Measurements from ENCODE around the gene HLA-DRB5. TPM values are rescaled to one million over a fixed set of nuclear protein-coding genes. Genes with fewer than 3 reads are reported as not detected.
A peak's percentile ranks its signal among the peaks of the same experiment; 100 is the strongest.

HLA-DRB5 gene
- total and polyA plus RNA-seq, 2 donors (not counting 3 experiments of a cell fraction or from before 2014, with no cell fraction given), result not detected

DNA sequence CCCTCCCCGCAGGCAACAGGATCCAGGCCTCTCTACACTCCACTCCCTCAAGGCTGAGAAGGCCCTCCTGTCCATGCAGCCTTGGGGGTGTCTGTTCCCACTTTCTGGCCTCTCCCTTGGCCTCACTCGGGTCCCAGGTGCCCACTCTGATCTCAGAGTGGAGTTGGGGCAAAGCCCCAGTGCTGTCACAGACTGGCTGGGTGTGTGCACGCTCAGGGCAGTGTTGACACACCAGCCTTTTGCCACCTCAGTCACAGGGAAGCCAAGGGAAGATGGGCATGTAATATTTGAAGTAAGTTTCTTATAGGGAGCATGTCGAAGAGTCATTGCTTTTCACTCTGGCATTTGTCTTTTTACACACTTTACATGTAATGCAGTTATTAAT, 45.5 kb downstream of the HLA-DRB5 start:
- ChIA-PET POLR2A (no interaction called here), CTCF (no interaction called here)
- Histone ChIP-seq H2AFZ (ENCODE audit: low read depth, low read length) (no peak overlapping the region), H3K9me3 (replicated peaks; ENCODE audit: control insufficient read depth, insufficient read depth, low read length) (no peaks in the 10 kb centered on the region), H3K36me3 (ENCODE audit: control insufficient read depth in 2 of 2, extremely low read depth in 1 of 2, insufficient read depth in 2 of 2, low read length in 2 of 2) (no peaks in the 10 kb centered on the region), H3K9ac (replicated peaks; ENCODE audit: extremely low read depth, insufficient read depth, low read length) (no peak overlapping the region), H3K4me1 (ENCODE audit: control insufficient read depth, extremely low read depth, insufficient read depth, low read length) (no peaks in the 10 kb centered on the region), H3K27ac (ENCODE audit: insufficient read depth, low read depth, low read length) (no peak overlapping the region), H4K20me1 (replicated peaks; ENCODE audit: control insufficient read depth, extremely low read depth, insufficient read depth, low read length) (no peaks in the 10 kb centered on the region), H3K9me1 (replicated peaks; ENCODE audit: control insufficient read depth, extremely low read depth, insufficient read depth, low read length) (no peaks in the 10 kb centered on the region), H3K4me2 (ENCODE audit: insufficient read depth, low read length) (no peak overlapping the region), H3K4me3 (replicated peaks in 1 of 3; ENCODE audit: insufficient read depth in 1 of 3, low read depth in 1 of 3, low read length in 3 of 3) (no peak overlapping the region), H3K79me2 (ENCODE audit: control insufficient read depth, insufficient read depth, low read length) (no peaks in the 10 kb centered on the region), H3K27me3 (ENCODE audit: control insufficient read depth in 2 of 2, insufficient read depth in 2 of 2, low read length in 2 of 2) (peaks cover 3 to 4% of the 10 kb centered on the region in 2 experiments)
- no peak for TF ChIP-seq JUN (IDR thresholded peaks at IDR 0.05; ENCODE audit: borderline replicate concordance, insufficient read depth, insufficient read length, low read depth)
- no peak for TF ChIP-seq GATA2 (IDR thresholded peaks at IDR 0.05; ENCODE audit: insufficient read depth, insufficient read length, low read depth, low read length)
- TF ChIP-seq, protein P1, sequence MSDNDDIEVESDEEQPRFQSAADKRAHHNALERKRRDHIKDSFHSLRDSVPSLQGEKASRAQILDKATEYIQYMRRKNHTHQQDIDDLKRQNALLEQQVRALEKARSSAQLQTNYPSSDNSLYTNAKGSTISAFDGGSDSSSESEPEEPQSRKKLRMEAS (IDR thresholded peaks at IDR 0.05; ENCODE audit: insufficient read depth, insufficient read length), result no peak
- TF ChIP-seq CTCF (IDR thresholded peaks at IDR 0.05; ENCODE audit: extremely low read depth in 1 of 2, insufficient read depth in 1 of 2, low read depth in 1 of 2, low read length in 2 of 2), result no peak
- no peak for TF ChIP-seq POLR2AphosphoS5 (IDR thresholded peaks at IDR 0.05; ENCODE audit: insufficient read depth, low read depth, low read length)
- no peak for TF ChIP-seq MYC (IDR thresholded peaks at IDR 0.05; ENCODE audit: low read depth, low read length)
- no peak for TF ChIP-seq POLR2A (IDR thresholded peaks at IDR 0.05; ENCODE audit: low read depth, low read length)
- no peak for TF ChIP-seq FOS (IDR thresholded peaks at IDR 0.05; ENCODE audit: borderline replicate concordance, insufficient read depth, low read length)
- no peak for TF ChIP-seq EZH2 (IDR thresholded peaks at IDR 0.05; ENCODE audit: borderline replicate concordance, low read depth, low read length, severe bottlenecking)
- dilution Hi-C loops (cut with MboI; ENCODE audit: extremely low pct_ligation_motif_present, low sequenced_read_pairs) (no loop called here), intact Hi-C loops (cut with micrococcal nuclease) (no loop called here)
- BruUV-seq (replicated peaks), result no TSS peak
- FAIRE-seq (no peak), DNase-seq (ENCODE audit: low read depth, low spot score) (peak; percentile 0)
